Stimulated activated CD4-positive, alpha-beta T cell treated with anti-CD3 and anti-CD28 coated beads, Interleukin-4, amount 100 ng/mL, for 48 hours (primary cell): Measurements from ENCODE around the gene PCYT2.
"Not testable (repeated sequence)": the region's sequence is repeated elsewhere in the genome, so short reads cannot be mapped to it uniquely, and the experiment has no call there.

Experiments used
- DNase-seq, 2 donors: peaks; one replicate each; pipeline ENCODE4 v3.0.0-alpha.2; 2020; ENCODE audit warnings: low read depth in 2 of 2

PCYT2 gene

DNA sequence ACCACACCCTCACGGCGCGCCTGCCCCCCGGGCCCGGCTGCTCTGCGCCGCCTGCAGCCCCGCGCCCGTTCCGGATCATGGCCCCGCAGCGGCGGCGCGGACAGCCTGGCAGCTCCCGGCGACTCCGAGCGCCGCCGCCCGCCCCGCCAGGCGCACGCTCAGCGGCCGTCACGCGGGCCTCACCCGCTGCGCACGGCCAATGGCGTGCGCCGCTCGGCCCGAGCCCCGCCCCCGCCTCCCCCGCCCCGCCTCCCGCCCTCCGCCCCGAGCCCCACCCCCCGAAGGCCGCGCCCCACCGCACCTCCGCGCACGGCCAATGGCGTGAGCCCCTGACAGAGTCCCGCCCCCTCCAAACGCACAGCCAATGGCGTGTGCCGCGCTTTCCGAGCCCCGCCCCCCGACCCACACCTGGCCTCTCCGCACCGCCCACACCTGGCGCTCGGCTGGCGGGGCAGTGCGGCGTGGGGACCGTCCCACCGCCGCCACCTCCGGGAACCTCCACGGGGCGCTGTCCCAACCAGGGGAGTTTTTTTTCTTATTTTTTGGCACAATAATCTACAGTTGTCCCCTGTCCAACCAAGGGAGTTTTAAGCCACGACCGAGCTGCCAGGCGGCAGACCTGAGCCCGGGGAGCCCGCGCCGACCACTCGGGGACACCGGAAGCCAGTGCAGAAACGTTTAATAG, at the start of gene PCYT2:
TSS of gene PCYT2 (minus strand) at position 123 of the 685 bp plus-strand sequence. CDS start at position 79, 44 bp downstream.
- peak; percentile 91 to 92 for DNase-seq

DNA sequence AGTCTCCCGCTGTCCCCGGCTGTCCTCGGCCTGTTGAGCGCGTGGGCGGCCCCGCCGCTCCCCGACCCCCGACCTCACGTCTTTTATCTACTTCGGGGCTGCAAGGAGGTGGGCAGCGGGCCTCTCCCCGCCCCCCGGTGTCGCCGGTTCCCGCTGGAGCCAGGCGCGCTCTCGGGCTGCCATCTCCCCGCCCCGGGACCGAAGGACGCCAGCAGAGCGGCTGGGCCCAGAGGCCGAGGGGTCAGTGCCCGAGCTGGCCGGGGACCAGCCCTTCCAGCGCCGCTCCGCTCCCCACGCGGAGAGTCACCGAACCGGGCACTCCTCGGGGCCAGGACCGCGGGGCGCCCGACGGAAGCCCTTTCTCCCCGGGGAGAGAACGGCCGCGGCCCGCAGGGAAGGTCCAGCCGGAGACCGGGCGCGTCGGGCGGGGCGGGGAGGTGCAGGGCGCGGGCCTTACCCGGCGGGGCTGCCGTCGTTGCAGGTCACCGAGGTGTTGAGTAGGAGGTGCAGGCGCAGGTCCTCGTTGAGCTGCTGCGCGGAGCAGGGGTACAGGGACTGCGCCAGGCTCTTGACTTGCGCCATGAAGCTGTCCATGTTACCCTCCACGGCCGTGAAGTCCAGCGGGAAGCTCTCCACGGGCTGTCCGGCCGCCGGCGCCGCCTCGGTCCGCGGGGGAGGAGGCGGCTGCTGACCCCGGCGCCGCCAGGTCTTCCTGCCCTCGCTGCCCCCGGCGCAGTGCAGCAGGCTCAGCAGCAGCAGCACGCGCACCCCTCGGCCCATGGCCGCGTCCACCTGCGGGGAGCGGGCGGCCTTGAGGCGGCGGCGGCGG, 49.1 kb upstream of the PCYT2 start:
- no peak for DNase-seq

DNA sequence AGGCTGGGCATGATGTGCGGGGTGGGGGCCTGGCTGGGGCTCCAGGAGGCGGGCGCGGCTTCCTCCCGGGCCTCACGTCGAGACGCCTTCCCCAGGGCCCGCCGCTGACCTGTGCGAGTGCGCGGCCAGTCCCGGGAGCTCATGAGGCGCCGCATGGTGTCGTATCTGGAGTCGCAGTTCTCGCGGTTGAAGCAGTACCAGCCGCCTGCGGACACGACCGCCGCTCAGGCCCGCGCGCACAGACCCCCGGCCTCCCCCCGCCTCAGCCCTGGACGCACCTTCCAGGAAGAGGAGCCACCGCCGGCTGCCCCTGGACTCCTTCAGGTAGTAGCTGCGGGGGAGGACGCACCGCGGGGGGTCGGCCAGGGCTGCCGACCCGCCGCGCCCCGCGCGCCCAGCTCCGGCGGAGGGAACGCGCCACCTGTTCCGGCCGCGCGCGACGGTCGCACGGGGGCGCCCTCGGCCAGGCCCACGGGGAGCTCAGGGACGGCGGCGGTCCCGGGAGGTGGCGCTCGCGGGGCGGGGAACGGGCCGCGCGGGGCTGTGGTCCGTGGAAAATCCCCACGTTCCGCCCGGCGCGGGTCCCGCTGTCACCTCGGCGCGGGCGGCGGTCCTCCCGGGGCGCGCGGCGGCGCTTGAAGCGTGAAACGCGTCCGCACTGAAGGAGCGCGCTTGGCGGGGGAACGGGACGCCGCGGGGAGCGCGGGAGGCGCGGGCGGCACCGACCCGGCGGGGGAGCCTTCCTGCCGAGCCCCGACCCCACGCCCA, 48.3 kb upstream of the PCYT2 start:
- DNase-seq: peak; percentile 67 to 71

DNA sequence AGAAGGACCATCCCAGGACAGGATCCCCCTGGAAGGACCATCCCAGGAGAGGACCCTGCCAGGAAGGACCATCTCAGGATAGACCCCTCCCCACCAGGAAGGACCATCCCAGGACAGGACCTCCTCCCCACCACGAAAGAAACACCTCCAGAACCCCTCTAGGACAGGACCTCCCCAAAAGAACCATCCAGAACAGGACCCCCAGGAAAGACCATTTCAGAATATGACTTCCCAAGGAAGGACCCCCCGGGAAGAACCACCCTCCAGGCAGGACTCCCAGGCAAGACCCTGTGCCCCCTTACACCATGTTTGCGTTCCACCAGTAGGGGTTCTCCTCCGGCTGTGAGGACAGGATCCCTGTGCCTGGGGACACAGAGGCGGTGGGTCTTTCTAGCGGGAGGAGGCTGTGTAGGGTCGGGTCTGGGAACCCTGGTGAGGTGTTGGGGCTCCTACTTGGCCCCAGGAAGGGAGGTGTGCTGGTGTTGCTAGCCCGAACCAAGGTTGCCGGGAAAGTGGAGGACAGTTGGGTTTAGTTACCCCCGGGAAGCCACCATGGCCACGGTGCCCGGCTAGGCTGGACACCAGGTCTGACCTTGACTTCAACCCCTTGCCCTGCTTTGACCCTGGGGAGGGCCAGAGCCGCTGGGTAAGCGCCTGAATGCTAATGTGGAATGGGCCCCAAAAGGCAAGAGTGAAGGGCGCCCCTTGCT, 47.6 kb upstream of the PCYT2 start:
- no peak for DNase-seq

DNA sequence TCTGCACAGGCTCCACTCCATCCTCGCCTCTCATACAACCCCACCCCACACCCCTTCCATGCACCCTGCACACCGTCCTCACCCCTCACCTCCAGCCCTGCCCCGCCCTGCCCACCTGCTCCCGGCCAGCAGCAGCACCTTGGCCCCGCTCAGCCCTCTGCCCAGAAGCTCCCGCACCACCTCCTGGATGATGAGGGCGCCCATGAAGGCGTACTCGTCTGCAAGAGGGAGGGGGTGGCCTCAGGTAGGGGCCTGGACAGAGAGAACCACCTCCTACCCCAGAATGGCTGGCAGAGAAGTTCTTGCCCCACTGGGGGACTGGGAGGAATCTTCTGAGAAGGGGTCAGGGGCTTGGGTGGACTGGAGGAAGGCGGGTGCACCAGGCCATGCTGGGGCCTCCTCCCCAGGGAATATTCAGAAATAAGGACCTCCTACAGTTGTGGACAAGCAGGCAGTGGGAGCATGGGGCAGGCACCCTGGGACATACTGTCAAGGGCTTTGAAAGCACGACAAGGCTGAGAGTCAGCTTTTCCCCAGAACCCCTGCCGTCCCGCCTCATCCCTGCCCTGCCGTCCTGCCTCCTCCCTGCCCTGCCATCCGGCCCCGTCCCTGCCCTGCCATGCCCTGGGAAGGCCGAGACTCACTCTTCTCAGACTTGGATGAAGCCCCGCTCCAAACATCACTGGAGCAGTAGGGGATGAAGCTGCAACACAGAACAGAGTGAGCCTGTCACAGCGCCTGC, 46.7 kb upstream of the PCYT2 start:
- DNase-seq: no peak

DNA sequence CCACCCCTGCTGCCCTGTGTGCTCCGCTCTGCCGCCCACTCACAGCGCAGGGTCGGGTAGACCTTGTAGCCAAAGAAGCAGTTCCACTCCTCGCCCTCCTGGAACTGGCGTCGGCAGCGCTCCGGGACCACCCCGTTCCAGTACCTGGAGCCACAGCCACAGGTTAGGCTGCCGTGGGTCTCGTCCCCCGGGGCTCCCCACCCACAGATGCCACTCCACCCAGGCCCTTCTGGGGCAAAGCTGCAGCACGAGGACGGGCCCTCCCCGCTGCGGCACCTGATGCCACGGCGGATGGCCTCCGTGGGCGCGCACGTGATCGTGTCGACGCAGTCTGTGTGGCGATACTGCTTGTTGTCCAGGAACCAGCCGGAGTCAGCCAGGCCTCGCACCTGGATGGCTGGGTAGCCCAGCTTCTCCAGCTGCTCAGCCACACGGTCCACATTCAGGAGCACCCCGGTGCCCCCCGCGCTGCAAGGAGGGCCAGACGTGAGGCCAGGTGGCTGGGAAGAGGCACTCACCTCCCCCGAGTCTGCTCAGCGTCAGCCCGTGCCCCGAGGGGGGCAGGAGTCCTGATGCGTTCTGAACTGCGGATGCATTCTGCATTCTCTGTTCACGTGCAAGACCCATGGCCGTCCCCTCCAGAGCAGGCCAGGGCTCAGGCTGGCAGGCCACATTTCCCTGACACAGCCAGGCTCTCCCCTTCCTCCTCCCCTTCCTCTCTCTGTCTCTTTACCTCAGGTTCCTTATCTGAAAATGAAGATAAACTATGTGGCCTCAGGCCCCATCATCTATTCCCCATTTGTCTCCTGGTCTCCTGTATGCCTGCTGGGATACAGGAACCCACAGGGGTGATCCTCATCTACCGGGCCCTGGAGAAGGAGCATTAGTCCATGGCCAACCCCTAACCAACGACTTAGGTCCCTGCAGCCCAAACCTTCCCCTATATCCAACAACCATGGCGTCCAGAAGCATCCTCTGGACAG, 45.7 kb upstream of the PCYT2 start:
- DNase-seq: no peak

DNA sequence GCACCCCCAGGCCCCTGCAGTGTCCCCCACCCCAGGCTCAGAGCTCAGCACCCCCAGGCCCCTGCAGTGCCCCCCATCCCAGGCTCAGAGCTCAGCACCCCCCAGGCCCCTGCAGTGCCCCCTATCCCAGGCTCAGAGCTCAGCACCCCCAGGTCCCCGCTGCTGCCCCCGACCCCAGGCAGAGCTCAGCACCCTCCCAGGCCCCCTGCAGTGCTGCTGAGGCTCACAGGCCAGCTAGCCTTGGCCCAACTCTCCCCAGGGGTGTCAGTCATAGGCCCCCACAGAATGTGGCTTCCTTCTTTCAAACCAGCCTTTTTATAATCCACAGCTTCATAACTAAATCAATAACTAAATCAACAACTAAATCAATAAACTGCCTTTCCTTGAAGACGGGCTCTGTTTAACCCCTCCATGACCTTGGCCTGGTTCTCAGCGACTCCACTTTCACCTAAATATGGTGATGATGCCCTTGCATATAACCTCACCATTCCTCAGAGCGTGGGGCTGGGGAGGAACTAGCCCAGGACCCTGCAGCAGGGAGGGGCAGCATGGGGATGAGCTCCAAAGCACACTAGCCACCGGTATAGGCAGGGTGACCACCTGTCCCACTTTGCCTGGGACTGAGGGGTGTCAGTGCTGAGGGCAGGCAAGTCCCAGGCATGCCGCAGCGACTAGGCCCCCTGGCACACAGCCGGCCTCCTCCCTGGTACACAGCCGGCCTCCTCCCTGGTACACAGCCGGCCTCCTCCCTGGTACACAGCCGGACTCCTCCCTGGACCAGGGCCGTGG, 44.8 kb upstream of the PCYT2 start:
- DNase-seq: no peak

DNA sequence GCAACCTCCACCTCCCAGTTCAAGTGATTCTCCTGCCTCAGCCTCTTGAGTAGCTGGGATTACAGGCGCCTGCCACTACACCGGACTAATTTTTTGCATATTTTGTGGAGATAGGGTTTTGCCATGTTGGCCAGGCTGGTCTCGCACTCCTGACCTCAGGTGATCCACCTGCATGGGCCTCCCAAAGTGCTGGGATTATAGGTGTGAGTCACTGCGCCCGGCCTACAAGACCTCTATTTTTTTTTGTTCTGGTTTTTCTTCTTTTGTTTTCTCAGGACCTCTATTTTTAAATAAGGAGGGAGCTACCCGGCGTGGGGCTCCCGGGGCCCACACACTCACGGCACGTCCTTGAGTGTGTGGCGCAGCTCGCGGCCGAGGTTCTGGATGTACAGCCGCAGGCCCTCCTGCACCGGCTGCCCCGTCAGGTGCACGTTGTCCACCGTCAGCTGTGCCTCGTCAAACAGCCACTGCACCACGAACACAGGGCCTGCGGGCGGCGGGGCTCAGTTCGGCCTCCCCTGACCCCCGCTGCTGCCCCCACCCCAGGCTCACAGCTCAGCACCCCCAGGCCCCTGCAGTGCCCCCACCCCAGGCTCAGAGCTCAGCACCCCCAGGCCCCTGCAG, 44.0 kb upstream of the PCYT2 start:
- DNase-seq: no peak

DNA sequence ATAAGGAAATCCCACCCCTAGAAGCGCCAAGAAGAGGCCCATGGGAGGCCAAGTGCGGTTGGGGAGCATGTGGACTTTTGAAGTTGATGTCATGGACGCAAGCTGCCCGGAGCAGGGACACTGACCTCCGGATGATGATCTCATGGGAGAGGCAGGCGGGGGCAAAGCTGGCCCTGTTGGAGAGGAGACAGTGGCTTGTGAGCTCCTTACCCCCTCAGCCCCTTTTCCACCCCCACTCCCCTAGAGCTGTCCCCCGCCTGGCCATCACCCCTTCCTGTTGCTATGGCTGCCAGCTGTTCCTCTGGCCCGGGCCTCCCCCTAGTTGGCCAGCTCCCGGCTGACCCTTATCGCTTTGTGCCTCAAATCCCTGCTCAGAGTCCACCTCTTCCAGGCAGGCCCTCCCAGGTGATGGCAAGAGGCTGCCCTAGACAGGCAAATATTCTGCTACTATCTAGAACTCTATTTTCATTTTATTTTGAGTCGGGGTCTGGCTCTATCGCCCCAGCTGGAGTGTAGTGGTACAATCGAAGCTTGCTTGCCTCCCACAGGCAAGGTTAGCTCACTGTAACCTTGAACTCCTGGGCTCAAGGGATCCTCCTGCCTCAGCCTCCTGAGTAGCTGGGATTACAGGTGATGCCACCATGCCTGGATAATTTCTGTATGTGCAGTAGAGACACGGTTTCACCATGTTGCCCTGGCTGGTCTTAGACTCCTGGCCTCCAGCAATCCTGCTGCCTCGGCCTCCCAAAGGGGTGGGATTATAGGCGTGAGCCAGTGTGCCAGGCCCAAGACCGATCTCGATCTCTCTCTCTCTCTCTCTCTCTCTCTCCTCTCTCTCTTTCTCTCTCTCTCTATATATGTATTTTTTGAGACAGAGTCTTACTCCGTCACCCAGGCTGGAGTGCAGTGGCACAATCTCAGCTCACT, 43.2 kb upstream of the PCYT2 start:
- no peak for DNase-seq

DNA sequence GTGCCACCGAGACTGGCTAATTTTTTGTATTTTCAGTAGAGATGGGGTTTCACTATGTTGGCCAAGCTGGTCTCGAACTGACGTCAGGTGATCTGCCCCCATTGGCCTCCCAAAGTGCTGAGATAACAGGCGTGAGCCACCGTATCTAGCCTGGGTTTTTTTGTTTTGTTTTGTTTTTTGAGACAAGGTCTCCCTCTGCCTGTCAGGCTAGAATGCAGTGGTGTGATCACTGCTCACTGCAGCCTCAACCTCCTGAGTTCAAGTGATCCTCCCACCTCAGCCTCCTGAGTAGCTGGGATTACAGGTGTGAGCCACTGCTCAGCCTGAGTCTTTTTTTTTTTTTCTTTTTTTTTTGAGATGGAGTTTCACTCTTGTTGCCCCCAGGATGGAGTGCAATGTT, 42.2 kb upstream of the PCYT2 start:
- not testable (repeated sequence) for DNase-seq

DNA sequence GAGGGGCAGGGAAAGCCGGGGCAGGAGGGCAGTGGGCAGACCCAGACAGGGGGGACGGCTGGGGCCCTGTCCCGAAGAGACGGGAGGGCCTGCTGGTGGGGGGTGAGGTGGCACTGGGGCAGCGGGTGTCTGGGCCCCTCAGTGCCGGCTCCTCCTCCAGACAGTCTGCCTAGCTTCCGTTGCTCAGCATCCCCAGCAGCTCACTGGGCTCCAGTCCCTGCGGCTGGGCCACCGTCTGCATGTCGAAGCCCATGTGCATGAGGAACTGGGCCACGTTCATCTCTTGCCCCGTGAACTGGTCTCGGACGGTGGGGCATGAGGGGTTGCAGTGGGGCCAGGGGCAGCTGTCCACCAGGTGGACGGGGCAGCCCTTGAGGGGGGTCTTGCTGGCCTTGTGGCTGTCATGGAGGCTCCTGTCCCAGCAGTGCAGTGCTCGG, 41.6 kb upstream of the PCYT2 start:
- no peak for DNase-seq

DNA sequence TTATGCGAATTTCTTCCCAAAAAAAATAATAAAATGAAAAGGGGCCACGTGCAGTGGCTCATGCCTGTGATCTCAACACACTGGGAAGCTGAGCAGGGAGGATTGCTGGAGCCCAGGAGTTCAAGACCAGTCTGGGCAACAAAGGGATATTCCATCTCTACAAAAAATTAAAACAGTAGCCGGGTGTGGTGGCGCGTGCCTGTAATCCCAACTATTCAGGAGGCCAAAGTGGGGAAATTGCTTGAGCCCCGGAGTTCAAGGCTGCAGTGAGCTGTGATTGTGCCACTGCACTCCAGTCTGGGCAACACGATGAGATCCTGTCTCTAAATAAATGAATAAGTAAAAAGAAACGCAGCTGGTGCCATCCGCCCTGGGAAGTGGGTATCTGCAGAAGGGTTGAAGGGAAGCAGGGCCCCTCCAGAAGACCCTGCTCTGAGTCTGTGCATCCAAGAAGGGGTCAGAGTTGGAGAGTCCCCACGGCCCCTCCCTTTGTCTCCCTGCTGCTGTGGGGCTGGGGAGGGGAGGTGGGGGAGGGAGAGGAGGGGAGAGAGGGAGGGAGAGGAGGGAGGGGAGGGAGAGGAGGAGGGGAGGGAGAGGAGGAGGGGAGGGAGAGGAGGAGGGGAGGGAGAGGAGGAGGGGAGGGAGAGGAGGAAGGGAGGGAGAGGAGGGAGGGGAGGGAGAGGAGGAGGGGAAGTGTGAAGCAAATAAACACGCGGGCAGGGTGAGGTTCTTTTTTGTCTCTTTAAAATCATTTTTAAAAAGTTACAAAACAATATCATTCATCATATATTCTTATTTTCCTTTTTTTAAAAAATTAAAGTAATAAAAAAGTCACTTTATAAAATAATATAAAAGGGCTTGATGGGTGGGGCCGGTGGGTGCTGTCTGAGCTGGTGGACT, 40.8 kb upstream of the PCYT2 start:
- no peak for DNase-seq

DNA sequence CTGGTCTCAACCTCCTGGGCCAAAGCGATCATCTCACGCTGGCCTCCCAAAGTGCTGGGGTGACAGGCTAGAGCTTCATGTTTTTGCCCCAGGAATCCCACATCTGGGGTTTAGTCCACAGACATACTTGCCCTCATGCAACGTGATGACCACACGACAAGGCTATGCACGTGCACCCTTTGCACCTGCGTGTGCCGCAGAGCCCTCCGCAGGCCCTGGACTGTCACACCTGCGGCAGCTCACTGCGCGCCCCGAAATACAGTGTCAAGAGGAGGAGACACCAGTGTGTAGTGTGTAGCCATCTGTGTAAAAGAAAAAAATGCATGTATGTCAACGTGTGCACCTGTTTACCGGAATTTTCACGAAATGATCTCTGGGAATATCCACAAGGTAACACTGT, 39.3 kb upstream of the PCYT2 start:
- DNase-seq: no peak

DNA sequence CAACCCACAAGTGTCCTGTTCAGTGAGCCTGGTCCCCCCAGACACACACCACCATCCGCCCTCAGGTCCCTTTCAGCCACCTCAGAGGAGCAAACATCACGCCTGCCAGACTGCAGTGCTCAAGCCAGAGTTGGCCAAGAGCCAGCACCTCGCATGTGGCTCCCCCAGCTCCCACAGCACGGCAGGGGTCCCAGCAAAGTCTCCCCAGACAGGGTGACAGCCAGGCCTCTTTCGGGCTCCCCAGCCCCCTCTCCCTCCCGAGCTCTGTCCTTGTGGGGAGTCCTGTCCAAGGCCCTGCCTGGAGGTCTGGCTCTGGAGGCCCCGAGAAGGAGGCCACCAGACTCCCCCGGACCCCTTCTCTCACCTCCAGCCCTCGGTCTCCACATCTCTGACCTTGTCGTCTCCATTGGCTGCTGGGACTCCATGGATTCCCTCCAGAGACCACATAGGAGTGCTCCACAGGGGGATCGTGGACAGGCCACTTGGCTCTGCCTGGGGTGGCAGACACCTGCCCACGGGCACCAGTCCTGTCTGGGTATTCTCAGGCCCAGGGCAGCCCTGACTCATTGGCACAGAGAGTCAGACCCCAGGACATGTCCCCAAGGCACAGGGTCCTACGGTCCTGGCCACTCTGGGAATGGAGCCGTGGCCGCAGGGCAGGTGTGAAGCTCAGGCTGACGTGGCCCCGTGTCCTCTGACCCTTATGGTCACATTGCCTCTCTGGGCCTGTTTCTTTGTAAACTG, 37.6 kb upstream of the PCYT2 start:
- no peak for DNase-seq

DNA sequence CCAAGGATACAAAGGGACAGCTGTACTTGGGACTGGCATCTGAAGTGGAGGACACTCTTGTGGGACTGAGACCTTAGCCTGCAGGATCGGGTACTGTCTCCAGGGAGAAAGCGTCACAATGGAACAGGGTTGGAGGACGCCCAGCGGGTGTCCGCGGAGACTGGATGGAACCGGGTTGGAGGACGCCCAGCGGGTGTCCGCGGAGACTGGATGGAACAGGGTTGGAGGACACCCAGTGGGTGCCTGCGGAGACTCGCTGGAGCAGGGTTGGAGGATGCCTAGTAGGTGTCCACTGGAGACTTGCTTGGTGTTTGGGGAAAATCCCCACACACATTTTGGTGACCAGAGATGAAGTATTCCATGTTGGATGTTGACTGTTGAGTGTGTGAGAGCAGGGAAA, 36.0 kb upstream of the PCYT2 start, which contains the start of gene MYADML2:
TSS of gene MYADML2 (minus strand) at position 45 of the 400 bp plus-strand sequence. CDS start 5,492 bp downstream, outside the sequence.
- no peak for DNase-seq

DNA sequence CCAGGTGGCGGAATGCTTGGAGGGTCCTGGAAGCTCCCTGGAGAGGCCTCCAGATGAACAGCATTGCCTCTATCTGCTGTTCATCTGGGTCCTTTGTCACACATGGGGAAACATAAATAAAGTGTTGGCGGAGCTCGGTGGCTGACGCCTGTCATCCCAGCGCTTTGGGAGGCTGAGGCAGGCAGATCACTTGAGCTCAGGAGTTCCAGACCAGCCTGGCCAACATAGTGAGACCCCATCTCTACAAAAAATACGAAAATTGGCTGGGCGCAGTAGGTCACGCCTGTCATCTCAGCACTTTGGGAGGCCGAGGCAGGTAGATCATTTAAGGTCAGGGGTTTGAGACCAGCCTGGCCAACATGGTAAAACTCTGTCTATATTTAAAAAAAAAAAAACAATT, 33.7 kb upstream of the PCYT2 start:
- DNase-seq: no peak
